Measurements from ENCODE around the gene KAT6B. TPM values are rescaled to one million over a fixed set of nuclear protein-coding genes. Genes with fewer than 3 reads are reported as not detected.
"Not testable (repeated sequence)": the region's sequence is repeated elsewhere in the genome, so short reads cannot be mapped to it uniquely, and the experiment has no call there.

KAT6B gene
- total RNA-seq, 2 donors from 2014 or later: 28.0 to 97.8 TPM

DNA sequence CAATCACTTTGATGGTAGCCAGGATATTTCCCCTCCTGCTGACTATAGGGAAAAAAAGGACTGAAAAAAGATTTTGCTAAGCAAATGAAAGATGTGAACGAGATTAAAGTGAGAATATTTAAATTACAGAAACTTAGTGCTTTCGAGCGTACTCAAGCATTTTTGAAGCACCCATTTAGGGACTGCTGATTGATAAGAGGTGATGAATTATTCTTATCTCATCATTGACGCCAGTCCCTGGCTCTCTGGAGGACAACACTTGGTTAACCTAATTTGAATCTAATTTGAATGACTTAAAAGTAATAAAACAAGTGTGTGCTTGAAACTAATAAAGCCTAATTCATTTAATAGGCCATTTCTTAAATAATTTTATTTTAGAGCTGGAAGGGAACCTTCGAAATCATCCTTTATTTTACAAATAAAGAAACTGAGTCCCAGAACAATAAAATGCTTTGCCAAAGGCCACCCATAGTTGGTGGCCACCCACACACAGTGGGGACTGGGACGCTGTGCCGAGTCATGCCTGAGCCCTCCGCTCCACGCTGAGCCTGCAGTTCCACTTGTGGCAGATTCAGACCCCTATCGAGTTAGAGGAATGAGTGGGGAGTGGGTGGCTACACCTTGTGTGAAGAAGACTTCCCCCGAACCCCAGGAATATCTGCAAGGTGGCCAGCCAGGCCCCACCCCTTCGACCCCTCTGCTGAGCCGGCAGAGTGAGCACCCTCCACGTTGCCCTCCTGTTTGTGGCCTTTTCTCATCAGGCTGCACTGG lies 223.9 kb downstream of the KAT6B start:
- Histone ChIP-seq H3K36me3 (no peaks in the 10 kb centered on the region), H3K4me1 (replicated peaks) (no peaks in the 10 kb centered on the region), H3K27me3 (replicated peaks; ENCODE audit: insufficient read depth) (no peaks in the 10 kb centered on the region), H3K9me3 (no peaks in the 10 kb centered on the region), H3K4me3 (no peak overlapping the region), H3K27ac (no peak overlapping the region)
- TF ChIP-seq POLR2A (IDR thresholded peaks at IDR 0.05): no peak
- TF ChIP-seq POLR2AphosphoS5 (IDR thresholded peaks at IDR 0.05): no peak
- TF ChIP-seq, protein P1, sequence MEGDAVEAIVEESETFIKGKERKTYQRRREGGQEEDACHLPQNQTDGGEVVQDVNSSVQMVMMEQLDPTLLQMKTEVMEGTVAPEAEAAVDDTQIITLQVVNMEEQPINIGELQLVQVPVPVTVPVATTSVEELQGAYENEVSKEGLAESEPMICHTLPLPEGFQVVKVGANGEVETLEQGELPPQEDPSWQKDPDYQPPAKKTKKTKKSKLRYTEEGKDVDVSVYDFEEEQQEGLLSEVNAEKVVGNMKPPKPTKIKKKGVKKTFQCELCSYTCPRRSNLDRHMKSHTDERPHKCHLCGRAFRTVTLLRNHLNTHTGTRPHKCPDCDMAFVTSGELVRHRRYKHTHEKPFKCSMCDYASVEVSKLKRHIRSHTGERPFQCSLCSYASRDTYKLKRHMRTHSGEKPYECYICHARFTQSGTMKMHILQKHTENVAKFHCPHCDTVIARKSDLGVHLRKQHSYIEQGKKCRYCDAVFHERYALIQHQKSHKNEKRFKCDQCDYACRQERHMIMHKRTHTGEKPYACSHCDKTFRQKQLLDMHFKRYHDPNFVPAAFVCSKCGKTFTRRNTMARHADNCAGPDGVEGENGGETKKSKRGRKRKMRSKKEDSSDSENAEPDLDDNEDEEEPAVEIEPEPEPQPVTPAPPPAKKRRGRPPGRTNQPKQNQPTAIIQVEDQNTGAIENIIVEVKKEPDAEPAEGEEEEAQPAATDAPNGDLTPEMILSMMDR (IDR thresholded peaks at IDR 0.05): no peak
- intact Hi-C loops (cut with DNase I): no loop called here
- WGBS: 89% methylated on average over 14 of the region's 14 CpGs
- DNase-seq (ENCODE audit: low spot score): no peak

DNA sequence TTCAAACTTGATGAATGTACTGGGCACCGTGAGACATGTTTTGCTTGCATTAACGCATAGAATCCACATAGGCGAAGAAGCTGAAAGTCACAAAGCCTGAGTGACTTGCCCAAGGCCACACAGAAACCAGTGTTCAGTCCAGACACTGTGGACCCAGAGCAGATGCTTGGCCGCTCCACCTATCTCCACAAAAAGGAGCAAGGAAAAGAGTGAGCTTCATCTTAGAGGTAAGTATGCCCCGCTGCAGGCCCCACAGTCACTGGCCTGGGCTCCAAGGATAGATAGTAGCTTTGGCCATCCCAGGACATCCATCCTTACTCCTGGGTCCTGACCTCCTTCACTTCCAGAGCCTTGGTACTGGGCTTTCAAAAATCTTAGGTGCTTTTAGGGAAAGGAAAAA lies 224.9 kb downstream of the KAT6B start:
- WGBS: 95% methylated on average over 5 of the region's 5 CpGs
- Histone ChIP-seq H3K9me3 (no peaks in the 10 kb centered on the region), H3K4me1 (replicated peaks) (no peaks in the 10 kb centered on the region), H3K27me3 (replicated peaks; ENCODE audit: insufficient read depth) (no peaks in the 10 kb centered on the region), H3K27ac (no peak overlapping the region), H3K36me3 (no peaks in the 10 kb centered on the region), H3K4me3 (no peak overlapping the region)
- no peak for DNase-seq (ENCODE audit: low spot score)
- no peak for TF ChIP-seq POLR2AphosphoS5 (IDR thresholded peaks at IDR 0.05)
- TF ChIP-seq POLR2A (IDR thresholded peaks at IDR 0.05): no peak
- TF ChIP-seq, protein P1 (IDR thresholded peaks at IDR 0.05): no peak
- intact Hi-C loops (cut with DNase I): no loop called here

DNA sequence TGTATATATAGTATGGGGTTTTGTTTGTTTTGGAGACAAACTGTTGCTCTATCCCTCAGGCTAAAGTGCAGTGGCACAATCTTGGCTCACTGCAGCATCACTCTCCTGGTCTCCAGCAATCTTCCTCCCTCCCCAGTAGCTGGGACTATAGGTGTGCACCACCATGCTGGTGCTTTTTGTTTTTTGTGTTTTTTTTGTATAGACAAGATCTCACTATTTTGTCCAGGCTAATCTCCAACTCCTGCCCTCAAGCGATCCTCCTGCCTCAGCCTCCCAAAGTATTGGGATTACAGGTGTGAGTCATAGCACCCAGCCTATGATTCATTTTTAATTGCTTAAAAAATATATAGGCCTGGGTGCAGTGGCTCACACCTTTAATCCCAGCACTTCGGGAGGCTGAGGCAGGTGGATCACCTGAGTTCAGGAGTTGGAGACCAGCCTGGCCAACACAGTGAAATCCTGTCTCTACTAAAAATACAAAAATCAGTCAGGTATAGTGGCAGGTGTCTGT lies 229.6 kb downstream of the KAT6B start:
- H3K27ac ChIP-seq; intact Hi-C loops (cut with DNase I); H3K4me3 ChIP-seq; H3K9me3 ChIP-seq; H3K36me3 ChIP-seq; H3K4me1 ChIP-seq (replicated peaks); DNase-seq (ENCODE audit: low spot score); H3K27me3 ChIP-seq (replicated peaks; ENCODE audit: insufficient read depth): not testable (repeated sequence)
- 89% methylated on average over 2 of the region's 2 CpGs for WGBS

DNA sequence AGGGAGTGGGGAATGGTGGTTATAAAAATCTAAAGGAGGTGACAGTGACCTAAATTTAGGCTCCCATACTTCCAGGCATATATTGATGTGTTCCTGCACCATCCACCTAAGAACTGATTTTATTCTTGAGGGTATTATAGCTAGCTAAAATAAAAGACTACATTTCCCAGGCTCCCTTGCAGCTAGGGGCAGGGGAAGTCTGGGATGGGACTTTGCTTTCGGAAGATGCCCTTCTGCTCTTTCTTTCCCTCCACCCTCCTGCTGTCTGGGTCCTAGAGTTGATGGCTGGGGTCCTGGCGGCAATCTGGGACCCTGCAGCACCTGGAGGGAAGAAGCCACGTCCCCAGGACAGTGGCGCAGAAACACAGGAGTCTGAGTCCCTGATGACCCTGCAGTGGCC lies 231.3 kb downstream of the KAT6B start:
- TF ChIP-seq POLR2A (IDR thresholded peaks at IDR 0.05) (no peak), POLR2AphosphoS5 (IDR thresholded peaks at IDR 0.05) (no peak)
- TF ChIP-seq, protein P1 (IDR thresholded peaks at IDR 0.05): no peak
- WGBS: 94% methylated on average over 4 of the region's 4 CpGs
- no peaks in the 10 kb centered on the region for H3K4me1 ChIP-seq (replicated peaks)
- DNase-seq (ENCODE audit: low spot score): no peak
- H3K27me3 ChIP-seq (replicated peaks; ENCODE audit: insufficient read depth): no peaks in the 10 kb centered on the region
- no peaks in the 10 kb centered on the region for H3K9me3 ChIP-seq
- no peak overlapping the region for H3K4me3 ChIP-seq
- no peak overlapping the region for H3K27ac ChIP-seq
- intact Hi-C loops (cut with DNase I): no loop called here
- no peaks in the 10 kb centered on the region for H3K36me3 ChIP-seq

DNA sequence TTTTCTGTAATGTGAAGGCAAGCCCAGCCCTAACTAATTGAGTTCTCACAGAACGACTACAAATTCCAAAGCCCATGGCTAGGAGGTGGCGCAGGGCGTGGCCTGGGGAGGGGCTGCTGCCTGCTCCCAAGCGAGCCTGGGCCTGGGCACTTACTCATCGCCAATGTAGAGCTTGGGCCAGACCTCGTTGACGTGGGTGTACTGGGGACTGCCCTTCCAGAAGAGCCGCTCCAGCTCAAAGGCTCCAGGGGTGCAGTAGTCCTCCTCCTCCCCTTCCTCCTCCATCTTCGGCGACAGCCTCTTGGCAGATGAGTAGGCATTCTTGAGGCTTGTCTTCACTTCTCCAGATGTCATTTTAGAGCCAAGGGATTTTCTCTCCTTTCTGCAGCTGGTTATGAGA lies 231.8 kb downstream of the KAT6B start:
- 86% methylated on average over 10 of the region's 10 CpGs for WGBS
- no peaks in the 10 kb centered on the region for H3K4me1 ChIP-seq (replicated peaks)
- no peak overlapping the region for H3K27ac ChIP-seq
- no peaks in the 10 kb centered on the region for H3K9me3 ChIP-seq
- no peaks in the 10 kb centered on the region for H3K36me3 ChIP-seq
- no peak for DNase-seq (ENCODE audit: low spot score)
- TF ChIP-seq, protein P1 (IDR thresholded peaks at IDR 0.05): no peak
- no peak for TF ChIP-seq POLR2AphosphoS5 (IDR thresholded peaks at IDR 0.05)
- TF ChIP-seq POLR2A (IDR thresholded peaks at IDR 0.05): no peak
- H3K27me3 ChIP-seq (replicated peaks; ENCODE audit: insufficient read depth): no peaks in the 10 kb centered on the region
- intact Hi-C loops (cut with DNase I): no loop called here
- H3K4me3 ChIP-seq: no peak overlapping the region

All from prostate gland (tissue), 2 donors.